Choroid plexus epithelial cell (primary cell): ENCODE measurements around the gene VPS13D.
"Not testable (repeated sequence)": the region's sequence is repeated elsewhere in the genome, so short reads cannot be mapped to it uniquely, and the experiment has no call there.

Experiments used
- DNase-seq: peaks from one replicate; pipeline ENCODE4 v3.0.0-alpha.2; 2010; ENCODE audit warnings: low read depth
- H3K4me3 ChIP-seq: 2 replicates; pipeline ENCODE4 v1.5.1; 2011; ENCODE audit warnings: low read depth, mild to moderate bottlenecking, control low read depth, low read length, moderate library complexity
- CTCF ChIP-seq: conservative IDR thresholded peaks from 2 replicates; pipeline ENCODE4 v1.5.1; 2011; ENCODE audit warnings: low read depth, mild to moderate bottlenecking, control low read depth, inconsistent platforms, low read length, moderate library complexity

Gene VPS13D

DNA sequence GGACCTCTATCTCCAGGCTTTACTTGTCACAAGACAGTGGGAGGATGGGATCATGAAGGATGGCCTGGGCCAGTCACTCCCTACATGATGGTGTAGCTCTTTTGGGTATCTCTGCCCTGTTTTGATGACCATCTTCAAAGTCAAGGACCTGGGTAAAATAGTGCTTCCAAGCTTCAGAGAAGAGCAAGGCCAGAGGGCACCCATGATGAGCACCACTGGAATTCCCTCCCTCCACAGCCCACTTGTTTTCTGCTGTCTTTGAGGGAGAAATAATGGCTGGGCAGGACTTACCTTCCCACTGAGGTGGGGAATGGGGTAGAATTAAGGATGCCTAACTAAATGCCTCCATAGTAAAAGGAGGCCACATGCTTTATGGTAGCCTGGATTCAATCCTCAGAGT is 222.4 kb downstream of the VPS13D start:
- no peak overlapping the region for H3K4me3 ChIP-seq
- no peak for TF ChIP-seq CTCF
- no peak for DNase-seq

DNA sequence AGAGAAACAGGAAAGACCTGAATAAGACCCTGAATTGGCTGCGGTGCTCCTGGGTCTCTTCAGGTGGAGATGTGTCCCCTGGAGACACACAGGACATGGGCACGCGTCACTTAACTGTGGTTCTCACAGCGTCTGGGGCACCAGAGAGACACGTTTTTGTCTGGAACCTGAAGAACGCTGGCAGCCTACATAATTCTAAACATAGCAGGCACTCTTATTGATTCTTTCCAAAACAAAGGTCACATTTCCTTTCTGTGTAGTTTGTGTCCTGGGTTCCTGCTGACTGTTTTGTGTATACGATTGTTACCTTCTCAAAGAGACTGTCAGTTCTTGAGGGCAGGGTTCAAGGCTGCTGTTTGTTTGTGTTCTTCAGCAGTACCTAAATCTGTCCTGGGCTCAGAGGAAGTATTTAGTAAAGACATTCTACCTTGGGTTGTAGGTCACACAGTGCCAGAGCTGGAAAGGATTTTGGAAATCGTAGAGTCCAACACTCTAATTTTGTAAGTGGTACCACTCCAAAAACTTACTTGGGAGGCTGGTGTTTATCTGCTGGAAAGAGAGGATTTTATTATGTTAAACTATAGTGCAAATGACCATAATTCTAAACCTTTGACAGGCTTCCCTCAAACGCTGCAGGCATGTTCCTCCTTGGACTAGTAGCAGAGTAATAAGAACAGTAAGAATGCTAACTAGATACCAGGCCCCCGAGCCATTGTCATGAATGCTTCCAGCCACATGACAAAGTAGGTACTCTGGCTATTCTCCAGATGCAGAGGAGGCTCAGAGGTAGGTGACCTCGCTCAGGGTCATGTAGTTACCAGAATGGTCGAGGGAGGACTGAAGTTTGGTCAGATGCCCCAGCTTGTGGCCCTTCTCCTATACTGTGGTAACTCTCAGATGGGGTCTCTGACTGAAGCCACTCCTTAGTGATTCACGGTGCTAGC is 223.8 kb downstream of the VPS13D start:
- no peak for TF ChIP-seq CTCF
- DNase-seq: no peak
- no peak overlapping the region for H3K4me3 ChIP-seq

- peak; percentile 36 for TF ChIP-seq CTCF
- no peak overlapping the region for H3K4me3 ChIP-seq
- peak; percentile 84 for DNase-seq
Measured at GRCh38 chr1:12454406-12455391, 224.9 kb downstream of the VPS13D start.

GRCh38 chr1:12456081-12456480 is 226.3 kb downstream of the VPS13D start:
- not testable (repeated sequence) for H3K4me3 ChIP-seq, DNase-seq

- TF ChIP-seq CTCF: no peak
- DNase-seq: peak; percentile 72
- H3K4me3 ChIP-seq: no peak overlapping the region
Measured at GRCh38 chr1:12456979-12457378, 227.1 kb downstream of the VPS13D start.

DNA sequence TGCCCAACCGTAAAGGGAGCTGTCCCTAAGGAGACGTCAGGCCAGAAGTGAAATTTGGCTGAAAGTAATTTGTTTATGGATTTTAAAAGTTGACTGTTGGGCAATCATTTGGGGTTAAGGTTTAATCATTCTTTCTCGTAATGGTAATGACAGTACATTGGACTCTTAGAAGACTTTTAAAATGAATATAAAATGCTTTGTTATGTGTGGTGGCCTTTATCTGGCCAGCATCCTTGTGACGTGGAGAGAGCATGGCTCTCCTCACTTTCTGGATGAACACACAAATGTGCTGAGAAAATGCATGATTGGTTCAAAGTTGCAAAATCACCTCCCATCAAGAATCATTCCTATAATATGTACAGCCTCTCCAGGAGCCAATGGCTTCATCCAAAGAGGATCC is 227.9 kb downstream of the VPS13D start:
- no peak for DNase-seq
- TF ChIP-seq CTCF: no peak
- no peak overlapping the region for H3K4me3 ChIP-seq

DNA sequence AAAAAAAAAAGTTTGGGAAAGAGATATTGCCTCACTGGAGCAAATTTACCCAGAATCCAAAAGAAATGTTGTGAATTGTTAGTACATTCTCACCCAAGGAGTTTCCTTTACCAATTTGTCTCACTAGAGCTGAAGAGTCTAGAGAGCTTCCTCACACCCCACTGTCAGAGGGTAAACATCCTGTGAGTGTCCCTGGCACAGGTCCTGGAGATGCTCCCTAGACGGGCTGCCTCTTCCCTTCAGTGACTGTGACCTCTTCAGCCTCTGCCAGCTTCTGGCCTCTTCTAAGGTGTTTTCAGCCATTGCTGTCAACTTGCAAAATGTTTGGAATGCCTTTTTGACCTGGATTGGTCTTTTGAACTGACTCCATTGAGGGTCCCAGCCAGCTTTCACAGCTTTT is 228.7 kb downstream of the VPS13D start:
- TF ChIP-seq CTCF: no peak

More for the DNA sequence above, 228.7 kb downstream of the VPS13D start:
- H3K4me3 ChIP-seq: no peak overlapping the region
- DNase-seq: no peak
